DMS53 treated with DMSO at 0.1 percent for 48 hours (cell line): ENCODE measurements around the gene ANKRD40CL.
"Not testable (repeated sequence)": the region's sequence is repeated elsewhere in the genome, so short reads cannot be mapped to it uniquely, and the experiment has no call there.

ENCODE experiments used
- DNase-seq: peaks from one replicate; lab custom pipeline; 2025; ENCODE audit not compliant: unreplicated experiment; lab: John Stamatoyannopoulos, UW

The ANKRD40CL gene, protein sequence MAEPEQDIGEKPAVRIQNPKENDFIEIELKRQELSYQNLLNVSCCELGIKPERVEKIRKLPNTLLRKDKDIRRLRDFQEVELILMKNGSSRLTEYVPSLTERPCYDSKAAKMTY

DNA sequence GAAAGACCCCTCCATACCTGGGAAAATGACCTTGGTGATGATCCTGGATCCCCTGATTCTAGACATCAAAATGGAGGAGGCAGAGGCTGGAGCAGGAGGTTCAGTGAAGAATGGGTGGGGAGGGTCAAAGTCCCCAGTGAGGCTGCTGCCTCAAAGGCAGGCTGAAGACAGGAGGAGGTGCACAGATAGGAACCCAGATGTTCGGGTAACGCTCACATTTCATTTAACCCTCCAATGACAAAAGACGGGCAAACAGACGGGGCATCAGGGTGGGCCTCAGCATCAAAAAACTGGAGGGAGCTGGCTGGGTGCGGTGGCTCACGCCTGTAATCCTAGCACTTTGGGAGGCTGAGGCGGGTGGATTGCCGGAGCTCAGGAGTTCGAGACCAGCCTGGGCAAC lies at the start of gene ANKRD40CL:
TSS of gene ANKRD40CL (minus strand) at position 73 of the 400 bp plus-strand sequence. CDS start 605 bp downstream, outside the sequence.
- DNase-seq, result no peak

DNA sequence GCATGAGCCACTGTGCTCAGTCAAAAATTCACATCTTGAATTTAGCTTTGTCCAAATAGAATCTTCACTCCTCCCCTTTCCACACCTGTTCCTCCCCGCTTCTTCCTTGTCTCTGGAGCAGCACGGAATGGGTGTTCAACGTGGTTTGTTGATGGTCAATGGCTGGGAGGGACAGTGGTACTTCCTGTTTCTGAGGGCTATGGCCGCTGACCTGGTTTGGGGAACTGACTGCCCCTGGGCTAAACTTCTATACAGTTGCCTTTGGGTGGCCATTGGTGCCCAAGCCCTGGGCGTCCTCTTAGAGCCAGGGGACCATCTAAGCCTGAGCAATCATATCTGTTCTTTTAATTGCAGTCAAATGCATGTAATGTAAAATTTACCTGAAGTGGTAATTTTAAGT lies 49.0 kb upstream of the ANKRD40CL start:
- DNase-seq, result no peak

DNA sequence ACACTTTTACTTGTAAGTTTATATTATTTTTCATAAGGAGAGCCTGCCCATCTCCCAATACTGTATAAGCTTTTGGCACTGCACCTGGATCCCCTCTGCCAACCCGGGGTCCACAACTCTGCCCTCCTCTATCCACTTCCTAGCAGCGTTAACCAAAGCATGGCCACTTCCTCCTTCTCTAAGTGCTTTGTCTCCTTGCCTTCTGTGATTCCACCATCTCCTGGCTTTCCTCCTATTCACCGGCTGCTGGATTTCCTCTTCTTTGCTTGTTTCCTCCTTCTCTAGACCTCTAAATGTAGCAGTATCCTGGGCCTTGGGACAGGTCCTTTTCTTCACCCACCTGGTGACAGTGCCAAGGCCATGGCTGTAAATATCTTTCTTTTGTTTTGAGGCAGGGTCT lies 48.1 kb upstream of the ANKRD40CL start:
- DNase-seq, result no peak

DNA sequence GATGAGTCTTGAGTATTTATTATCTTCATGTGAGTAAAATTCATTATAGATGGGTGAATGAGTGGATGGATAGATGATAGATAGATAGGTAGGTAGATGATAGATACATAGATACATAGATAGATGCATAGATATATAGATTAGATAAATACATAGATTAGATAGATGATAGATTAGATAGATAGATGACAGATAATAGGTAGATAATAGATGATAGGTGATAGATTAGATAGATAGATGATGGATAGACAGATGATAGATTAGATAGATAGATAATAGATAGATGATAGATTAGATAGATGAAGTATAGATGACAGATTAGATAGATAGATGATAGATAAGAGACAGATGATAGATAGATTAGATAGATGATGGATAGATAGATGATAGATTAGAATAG lies 46.3 kb upstream of the ANKRD40CL start:
- no peak for DNase-seq

DNA sequence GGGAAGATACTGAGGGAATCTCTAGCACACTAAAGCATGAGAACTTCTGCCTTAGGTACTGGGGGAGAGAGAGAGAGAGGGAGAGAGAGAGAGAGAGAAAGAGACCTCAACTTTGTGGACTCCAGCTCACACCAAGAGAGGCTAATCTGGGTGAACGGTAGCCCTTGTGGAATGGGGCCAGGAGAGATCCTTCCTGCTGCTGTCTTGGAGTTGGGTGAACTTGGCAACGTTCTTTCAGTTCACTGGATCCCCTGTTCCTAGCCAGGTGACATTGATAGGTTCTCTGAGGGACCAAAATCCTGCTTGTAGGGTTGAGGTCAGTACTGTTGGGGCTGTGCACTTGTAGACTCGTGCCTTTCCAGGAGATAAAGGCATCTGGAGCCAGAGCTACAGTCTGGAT lies 41.6 kb upstream of the ANKRD40CL start:
- DNase-seq, result no peak

DNA sequence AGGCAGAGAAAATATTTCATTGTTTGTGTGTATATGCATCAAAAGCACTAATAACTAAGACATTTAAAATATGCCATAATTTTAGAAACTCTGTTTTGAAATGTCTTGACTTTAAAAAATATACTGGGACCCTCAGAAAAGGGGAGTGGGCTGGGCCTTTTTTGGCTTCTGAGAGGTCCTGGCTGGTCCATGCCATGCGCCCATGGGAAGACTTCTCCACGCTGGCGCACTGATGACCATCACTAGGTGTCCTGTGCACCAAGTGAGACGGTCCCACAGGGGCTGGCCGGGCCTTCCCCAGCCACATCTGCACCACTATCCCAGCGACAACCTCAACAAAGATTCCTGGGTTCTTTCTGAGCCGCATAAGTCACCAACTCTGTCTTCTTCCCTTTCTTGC lies 41.1 kb upstream of the ANKRD40CL start:
- no peak for DNase-seq

DNA sequence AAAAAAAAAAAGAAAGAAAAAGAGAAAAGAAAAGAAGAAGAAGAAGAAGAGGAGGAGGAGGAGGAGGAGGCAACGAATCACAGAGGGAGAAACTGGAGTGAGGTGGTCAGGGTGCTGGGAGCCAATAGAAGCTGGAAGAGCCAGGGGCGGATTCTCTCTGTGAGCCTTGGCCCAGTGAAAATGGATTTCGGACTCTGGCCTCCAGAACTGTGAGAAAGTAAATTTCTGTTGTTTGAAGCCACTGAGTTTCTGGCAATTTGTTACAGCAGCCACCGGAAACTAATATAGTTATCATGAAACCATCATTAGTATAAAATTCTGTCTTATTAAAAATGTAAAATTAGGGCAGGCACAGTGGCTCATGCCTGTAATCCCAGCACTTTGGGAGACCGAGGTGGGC lies 40.4 kb upstream of the ANKRD40CL start:
- DNase-seq, result no peak

DNA sequence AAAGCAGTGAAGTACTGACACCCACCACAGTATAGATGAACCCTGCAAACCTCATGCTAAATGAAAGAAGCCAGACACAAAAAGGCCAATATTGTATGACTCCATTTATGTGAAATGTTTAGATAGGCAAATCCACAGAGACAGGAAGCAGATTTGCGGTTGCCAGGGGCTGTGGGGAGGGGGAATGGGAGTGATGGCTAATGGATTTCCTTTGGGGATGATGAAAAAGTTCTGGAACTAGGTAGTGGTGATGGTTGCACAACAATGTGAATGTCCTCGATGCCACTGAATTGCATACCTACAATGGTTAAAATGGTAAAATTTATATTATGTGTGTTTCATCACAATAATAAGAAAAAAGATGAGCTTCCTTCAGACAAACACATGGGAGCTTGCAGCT lies 39.7 kb upstream of the ANKRD40CL start:
- no peak for DNase-seq

DNA sequence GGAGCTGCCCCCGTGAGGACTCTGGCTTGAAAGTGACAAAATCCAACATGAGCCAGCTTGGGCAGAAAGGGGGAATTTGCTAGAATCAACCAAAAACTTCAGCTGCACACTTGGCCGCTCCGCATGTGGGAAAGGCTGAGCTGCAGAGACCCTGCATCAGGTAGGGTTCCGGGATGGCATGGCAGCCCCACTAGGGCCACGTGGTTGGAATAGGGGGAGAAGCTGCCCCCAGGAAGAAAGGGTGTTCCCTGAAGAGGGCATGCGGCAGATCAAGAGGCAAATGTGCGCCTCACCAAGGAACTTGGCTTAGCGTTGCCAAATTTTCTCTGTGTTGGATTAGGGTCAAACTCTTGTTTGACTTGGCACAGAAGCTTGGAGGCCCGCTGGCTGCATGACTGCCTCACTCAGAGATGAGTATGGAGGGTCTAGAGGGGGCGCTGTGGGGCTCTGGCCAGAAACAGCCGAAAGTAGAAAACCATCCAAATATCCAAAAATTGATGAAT lies 38.9 kb upstream of the ANKRD40CL start:
- no peak for DNase-seq

DNA sequence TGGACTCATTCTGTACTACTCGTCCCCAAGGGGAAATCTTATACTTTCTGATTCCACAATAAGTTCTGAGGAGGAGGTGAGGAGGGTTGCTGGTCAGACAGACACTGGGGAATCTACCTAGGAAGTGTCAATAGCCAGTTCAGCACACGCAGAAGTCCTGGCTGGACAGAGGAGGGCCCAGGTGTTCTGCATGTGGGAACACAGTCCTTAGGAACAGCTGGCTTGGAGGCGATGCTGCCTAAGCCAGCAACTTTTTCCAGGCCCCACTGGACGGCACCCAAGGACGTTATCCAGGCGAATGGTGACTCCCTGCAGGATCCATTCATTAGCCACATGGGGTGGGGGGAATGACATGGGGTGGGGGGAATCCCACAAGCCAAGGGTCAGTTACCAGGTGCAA lies 38.2 kb upstream of the ANKRD40CL start:
- no peak for DNase-seq

DNA sequence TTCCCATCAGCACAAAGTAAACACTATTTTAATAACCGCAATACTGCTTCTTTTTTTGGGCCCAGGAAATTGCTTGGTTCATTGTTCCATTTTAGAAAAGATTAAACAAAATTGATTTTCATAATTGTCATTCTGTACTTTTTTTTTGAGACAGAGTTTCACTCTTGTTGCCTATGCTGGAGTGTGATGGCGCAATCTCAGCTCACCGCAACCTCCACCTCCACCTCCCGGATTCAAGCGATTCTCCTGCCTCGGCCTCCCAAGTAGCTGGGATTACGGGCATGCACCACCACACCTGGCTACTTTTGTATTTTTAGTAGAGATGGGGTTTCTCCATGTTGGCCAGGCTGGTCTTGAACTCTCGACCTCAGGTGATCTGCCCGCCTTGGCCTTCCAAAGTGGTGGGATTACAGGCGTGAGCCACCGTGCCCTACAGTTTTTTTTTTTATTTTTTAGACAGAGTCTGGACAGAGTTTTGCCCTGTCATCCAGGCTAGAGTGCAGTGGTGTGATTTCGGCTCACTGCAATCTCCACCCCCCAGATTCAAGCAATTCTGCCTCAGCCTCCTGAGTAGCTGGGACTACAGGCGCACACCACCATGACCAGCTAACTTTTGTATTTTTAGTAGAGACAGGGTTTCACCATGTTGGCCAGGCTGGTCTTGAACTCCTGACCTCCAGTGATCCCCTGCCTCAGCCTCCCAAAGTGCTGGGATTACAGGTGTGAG lies 37.6 kb upstream of the ANKRD40CL start:
- not testable (repeated sequence) for DNase-seq

DNA sequence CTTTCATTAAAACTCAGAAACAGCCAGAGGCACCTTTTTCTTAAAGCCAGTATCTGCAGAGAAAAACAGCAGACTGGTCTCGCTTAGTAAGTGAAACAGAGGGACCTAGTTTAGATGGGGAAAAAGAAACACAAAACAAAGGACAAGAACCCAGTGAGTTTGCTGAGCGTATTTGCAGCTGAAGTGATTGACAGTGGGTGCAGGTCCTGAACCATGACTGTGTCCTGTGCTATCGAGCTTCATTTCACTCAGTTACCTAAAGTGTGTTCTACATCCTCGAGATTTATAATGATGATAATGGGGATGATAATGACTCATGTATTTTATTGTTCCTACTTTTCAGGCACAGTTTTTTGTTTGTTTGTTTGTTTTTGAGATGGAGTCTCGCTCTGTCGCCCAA lies 36.4 kb upstream of the ANKRD40CL start:
- DNase-seq, result no peak

DNA sequence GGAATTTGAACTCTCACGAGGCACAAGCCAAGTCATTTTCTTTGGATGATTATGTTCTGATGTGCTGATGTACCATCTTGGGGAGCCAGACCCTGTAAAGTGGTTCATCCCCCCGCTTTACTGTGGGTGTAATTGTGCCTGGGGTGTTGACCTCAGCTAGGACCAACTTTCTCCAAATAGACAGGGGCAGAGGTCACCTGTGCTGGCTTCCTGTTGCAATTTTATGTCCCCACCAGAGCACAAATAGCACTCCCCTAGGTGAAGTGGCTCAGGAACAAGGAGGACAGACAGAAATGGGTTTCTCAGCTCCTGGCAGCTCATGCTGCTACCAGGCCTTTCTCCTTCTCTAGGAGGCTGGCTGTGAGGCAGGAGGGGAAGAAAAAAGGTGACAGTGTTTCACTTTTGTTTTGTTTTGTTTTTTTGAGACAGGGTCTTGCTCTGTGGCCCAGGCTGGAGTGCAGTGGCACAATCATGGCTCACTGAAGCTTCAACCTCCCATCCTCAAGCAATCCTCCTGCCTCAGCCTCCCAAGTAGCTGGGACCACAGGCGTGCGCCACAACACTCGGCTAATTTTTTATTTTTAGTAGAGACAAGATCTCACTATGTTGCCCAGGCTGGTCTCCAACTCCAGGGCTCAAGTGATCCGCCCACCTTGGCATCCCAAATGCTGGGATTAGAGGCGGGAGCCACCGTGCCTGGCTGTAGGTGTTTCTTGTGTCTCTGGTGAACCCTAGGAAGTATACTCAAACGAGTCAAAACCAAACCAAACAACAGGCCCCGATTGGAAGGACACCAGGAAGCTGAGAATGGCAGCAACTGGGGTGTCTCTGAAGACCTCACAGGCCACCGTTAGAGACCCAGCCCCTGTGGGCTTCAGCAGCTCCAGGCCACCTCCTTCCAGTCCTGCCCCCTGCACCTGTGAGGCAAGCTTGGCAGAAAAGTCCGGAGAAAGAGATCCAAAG lies 35.6 kb upstream of the ANKRD40CL start:
- DNase-seq, result no peak

DNA sequence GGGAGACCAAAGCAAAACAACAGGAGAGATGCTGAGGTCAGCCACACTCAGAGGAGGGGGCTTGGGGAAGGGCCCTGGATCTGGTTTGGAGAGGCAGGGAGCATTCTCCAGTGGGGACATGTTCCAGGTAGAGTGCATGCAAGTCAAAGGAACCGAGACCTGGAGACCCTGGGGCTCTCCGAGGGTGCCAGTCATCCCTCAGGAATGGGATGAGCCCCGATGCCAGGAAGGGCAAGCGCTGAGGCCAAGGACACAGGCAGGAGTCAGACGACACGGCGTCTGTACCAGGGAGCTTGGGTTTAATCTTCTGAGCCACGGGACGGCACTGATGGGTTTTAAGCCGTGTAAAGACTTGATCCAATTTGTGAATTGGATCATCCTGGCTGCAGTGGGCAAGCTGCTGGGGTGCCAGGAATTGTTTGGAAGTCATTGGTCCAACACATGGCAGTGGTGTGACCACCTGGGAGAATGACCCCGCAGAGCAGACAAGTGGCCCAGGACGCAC lies 32.9 kb upstream of the ANKRD40CL start:
- no peak for DNase-seq

DNA sequence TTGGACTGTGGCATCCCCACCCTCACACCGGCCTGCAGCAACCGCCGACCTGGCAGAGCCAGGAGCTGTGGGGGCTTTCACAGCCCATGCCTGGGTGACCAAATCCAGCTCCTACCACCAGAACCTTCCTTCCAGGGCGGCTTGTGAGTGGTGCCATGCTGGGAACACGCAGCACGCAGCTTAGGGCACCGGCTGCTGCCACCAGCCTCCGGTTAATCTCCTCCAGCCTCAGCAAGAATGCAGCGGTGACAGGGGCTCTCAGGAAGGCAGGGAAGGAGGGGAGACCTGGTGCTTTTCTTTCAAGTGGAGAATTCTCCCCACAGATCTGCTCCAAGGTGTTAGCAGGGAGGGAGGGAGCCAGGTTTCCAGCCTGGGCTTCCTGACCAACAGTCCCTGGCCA lies 32.3 kb upstream of the ANKRD40CL start:
- no peak for DNase-seq

DNA sequence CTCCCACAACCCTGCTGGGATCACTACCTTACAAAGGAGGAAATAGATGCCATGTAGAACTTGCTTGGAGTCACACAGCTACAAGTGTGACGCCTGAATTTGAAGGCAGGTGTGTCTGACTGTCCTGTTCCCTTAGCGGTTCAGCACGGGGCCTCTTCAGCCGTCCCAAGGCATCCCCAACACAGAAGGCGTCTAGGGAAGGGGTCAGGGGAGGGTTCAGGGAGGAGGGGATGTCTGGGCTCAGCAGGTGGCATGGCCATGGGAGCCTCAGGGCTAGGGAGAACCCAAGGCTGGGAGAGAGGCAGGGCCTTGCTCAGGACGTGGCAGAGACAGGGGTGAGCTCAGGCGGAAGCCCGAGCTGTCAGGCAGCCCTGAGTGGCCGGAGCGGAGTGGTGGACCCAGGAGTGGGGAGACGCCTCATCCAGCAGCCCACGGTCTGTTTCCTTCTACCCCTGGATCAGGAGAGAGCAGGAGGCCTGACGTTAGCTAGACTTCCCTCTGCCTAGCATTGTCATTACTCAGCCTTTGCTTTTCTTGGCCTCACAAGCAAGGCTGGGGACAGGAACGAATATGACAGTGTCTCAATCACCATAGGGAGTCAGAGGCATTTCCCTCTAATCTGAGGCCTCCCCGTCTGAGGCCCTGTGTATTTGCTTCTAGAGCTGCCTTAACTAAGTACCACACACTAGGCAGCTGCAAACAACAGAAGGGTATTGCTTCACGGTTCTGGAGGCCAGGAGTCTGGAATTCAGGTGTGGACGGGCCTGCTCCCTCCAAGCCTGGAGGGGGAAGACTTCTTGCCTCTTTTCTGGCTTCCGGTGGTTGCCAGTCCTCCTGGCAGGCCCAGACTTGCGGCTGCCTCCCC lies 31.3 kb upstream of the ANKRD40CL start:
- DNase-seq, result no peak

DNA sequence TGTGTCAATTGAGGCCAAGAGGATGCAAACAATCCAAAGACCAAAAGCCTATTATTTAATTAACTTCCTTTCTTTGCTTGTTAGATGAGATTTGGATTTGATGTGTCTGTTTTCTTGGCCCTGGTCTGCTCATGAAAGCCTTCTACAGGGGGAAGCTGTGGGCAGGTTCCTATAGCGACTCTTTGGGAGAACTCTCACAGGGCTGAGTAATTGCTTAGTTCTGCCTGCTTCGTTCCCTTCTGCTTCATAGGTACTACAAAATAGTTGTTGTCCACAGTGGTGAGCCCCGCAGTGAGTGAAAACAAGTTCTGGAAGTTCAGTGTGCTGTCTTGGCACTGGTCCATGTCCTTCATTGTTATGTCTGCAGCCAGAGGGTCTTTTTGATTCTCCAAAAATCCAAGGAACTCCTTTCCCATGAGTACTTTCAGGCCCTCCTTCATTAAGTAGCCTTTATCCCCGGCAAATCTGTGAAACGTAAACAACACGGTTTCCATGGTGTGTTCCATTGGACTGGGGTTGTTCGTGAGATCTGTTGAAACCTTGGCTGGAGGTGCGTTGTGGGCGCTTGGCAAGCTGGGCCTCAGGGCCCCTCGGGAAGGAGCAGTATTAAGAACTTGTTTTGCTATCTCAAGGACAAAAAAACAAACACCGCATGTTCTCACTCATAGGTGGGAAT lies 30.0 kb upstream of the ANKRD40CL start:
- DNase-seq, result no peak

DNA sequence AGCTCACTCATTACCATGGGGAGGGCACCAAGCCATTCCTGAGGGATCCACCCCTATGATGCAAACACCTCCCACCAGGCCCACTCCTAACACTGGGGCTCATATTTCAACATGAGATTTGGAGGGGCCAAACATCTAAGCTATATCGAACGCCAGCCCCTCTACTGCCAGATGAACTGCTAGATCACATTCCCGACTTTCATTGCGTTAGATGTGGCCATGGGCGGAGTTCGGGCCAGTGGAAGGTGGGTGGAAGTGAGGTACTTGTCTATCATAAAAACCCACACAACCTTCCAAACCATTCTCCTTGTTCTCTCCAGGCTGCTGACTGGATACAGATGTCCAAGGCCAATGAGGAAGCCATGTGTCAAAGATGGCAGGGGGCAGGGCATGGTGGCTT lies 27.0 kb upstream of the ANKRD40CL start:
- no peak for DNase-seq

DNA sequence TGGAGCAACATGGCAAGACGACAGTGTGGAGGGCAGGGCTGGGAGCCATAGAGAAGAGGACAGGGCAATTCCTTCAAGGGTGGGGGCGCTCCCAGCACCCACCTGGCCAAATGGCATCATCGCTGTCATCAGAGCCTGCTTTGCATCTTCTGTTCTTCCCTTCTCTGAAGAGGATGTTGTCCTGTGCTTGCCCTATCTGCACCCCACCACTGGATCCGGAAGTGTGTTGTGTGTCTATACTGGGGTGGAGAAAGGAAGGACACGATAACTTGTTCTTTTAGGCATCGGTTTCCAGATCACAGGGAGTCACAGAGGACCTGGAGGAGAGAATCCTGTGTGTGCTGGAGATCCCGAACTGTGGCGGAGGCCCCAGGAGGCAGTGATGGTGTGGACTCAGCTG lies 25.7 kb upstream of the ANKRD40CL start:
- no peak for DNase-seq

DNA sequence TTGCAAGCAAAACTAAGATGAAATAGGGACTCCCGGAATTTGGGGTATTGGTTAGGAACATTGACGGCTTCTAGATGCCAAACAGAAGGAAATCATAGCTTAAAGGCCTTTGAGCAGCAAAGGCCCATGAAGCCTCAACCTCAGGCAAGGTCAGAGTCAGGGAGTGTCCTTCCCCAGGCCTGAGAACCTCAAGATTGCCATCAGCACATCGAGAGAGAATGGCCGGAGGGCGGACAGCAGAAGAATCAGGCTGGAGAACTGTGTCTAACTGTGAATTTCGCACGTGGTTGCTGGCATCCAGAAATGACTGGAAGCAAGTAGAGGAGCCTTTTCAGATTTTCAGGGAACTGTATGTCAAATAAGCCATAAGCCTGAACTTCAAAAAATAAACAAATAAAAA lies 24.8 kb upstream of the ANKRD40CL start:
- no peak for DNase-seq
